ENCODE results near the gene LIN37.

Gene LIN37

DNA sequence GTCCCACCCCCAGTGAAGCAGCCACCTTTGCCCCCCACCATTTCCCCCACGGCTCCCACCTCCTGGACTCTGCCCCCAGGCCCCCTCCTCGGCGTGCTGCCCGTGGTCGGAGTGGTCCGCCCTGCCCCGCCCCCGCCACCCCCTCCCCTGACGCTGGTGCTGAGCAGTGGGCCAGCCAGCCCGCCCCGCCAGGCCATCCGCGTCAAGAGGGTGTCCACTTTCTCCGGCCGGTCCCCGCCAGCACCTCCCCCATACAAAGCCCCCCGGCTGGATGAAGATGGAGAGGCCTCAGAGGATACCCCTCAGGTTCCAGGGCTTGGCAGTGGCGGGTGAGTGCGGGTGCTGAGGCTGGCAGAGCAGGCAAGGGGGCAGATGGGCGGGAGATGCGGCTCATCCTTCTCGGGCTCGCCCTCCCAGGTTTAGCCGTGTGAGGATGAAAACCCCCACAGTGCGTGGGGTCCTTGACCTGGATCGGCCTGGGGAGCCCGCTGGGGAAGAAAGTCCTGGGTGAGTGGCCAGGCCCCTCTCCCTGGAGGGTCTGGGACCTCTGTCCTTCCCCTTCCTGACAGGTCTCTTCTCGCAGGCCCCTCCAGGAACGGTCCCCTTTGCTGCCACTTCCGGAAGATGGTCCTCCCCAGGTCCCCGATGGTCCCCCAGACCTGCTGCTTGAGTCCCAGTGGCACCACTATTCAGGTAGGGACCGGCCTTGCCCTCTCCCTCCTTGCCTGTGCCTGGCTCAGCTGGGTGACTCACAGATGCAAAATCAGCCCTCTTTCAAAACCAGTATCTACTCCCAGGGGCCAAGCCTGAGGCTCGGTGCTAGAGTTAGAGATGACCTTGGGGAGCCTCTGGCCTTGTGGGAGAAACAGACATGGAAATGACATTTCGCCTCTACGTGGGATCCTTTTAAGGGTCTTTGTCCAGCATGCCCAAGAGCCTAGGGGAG lies 14.9 kb upstream of the LIN37 start:
- intact Hi-C loops (cut with DNase I) = no loop called here
- no peak for DNase-seq

DNA sequence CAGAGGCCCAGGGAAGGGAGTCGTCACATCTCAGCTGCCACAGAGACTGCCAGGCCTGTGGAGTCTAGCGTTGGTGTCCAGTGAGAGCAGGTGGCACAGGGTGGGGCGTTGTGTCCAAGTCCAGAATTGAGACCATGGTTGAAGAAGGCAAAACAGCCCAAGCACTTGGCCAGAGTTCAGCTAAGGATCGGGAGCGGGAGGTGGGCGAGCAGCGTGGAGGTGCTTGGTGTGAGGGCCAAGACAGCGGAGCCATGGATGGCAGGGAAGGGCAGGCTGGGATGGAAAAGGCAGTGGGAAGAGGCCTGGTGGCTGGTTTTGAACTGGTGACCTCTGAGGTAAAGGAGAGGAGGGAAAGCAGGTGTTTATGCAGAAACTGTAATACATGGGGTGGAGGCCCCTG lies 14.1 kb upstream of the LIN37 start:
- intact Hi-C loops (cut with DNase I) = no loop called here
- no peak for DNase-seq

- intact Hi-C loops (cut with DNase I) = no loop called here
- no peak for DNase-seq
These were observed 13.5 kb upstream of the LIN37 start for GRCh38 chr19:35734889-35735288.

- intact Hi-C loops (cut with DNase I) = no loop called here
- peak in 1 of 10 donors; percentile 73 for DNase-seq
These were observed 11.2 kb upstream of the LIN37 start for GRCh38 chr19:35736913-35737886.

DNA sequence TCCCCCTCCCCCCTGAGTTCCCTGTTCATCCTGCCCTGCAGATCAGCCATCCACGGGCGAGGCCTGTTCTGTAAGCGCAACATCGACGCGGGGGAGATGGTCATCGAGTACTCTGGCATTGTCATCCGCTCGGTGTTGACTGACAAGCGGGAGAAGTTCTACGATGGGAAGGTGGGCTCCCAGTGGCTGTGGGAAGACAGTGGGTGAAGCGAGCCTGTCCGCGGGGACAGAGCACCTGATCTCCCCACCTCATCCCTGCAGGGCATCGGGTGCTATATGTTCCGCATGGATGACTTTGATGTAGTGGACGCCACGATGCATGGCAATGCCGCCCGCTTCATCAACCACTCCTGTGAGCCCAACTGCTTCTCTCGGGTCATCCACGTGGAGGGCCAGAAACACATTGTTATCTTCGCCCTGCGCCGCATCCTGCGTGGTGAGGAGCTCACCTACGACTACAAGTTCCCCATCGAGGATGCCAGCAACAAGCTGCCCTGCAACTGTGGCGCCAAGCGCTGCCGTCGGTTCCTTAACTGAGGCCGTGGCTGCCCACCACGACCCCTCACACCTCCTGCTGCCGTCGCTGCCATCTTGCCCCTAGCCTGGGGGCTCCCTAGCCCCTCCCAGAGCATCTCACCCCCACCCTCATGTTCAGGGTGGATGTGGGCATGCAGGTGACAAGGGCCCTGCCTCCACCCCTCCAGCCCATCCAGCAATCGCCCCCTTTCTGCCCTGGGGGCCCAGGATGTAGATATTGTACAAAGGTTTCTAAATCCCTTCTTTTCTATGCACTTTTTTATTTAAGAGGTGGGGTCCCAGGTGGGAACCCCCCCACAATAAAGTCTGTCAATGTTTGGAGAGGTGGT lies 10.1 kb upstream of the LIN37 start:
- peak in 1 of 10 donors; percentile 72 for DNase-seq
- intact Hi-C loops (cut with DNase I) = no loop called here

DNA sequence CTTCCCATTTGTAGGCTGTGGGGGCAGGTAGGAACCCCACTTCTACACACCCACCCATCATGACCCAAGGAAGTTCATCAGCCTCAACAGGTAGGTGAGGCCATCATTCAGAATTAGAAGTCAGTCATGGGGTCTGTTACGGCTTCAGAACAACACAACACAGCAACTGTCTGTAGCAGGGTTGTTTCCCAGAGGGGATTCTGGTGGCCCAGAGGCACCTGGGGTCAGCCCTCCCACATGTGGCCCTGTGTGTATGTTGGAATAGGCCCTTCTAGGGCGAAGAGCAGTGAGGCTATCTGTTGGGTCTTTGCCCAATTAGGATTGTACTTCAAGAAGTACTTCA lies 9.5 kb upstream of the LIN37 start:
- intact Hi-C loops (cut with DNase I) = no loop called here
- DNase-seq = no peak

DNA sequence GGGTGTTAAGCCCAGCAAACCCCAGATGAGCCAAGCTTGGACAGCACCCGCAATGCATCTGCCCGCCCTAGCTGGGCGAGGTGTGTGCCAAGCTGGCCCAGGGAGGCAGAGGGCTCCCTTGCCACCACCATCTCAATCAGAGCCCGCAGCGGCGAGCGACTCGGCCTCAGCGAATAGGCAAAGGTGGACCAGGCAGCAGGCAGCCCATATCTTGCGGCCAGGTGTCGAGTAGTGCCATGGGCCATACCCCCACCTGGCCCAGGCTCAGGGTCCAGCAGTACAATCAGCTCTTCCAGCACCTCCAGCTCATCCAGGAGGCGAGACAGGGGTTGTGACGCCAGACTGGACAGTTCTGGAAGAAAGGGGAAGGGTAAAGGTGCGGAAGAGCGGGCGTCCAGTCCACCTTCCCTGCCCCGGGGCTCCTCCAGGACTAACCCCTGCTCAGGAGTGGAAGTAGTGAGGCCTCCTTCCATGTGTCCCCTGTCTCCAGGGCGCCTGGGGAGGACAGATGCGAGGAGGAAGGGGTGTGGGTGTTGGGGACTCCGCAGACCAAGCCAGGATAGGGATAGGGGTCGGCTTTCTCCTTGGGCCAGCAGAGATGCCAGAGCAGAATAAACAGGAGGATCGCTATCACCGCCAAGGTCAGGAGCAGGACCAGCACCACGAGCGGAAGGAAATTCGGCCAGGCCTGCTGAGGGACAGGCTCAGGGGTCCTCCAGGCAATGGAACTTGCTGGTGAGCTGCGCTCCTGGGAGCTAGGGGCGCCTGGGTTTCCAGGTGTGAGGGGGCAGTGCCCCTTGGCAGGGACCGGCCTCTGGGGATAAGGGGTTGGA lies 8.9 kb upstream of the LIN37 start:
- intact Hi-C loops (cut with DNase I) = loop anchor here (1.0 kb wide), 1 partner anchor 192 kb away; no protein-coding TSS in a partner anchor
- DNase-seq = no peak

DNA sequence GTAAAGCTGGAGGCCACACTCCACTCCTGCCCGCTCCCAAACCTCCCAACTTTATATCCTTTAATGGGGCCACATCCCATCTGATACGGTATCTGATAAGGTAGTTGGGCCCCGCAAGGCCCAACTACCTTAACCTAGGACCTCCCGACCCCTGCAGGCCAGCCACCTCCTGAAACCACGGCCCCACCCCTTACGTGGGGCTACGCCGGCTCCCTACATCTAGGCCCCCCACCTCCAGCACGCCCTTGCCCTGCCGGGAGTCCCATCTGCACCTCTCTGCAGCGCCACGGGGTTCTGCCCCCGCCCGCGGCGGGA lies 8.3 kb upstream of the LIN37 start:
- no peak for DNase-seq
- intact Hi-C loops (cut with DNase I) = loop anchor here (1.0 kb wide), 1 partner anchor 191 kb away; no protein-coding TSS in a partner anchor

DNA sequence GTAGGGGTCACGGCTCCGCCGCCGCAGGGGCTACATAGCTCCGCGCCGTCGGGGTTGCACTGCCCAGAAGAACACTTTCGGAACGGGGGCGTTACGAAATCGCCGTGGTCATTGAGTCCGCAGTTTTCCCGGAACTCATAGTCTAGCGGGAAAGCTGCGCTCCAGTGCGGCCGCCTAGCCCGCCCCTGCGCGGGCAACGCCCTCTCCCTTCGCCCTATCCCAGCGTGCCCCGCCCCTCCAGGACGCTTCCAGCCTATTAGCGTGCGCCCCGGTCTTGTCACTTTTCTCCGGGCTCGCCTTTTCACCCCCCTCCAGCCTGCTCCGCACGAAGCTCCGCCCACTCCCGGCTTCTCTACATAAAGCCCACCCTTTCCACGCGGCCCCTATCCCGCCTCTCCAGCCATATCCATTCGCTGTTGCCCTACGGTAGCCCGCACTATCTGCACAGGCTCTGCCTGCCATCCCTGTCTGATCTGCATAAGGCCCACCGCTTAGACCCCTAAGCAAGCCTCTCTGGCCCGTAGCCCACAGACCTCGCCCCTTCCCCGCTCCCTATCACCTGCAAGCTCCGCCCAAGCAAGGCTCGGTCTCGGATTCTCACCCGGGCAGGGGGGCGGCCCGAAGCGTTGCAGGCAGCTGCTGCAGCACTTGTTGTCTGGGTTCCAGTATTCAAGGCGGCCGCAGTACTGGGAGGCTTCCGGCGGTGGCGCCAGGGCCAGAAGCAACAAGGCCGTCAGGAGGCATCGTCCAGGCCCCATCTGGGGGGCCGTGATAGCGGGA lies 7.8 kb upstream of the LIN37 start:
- DNase-seq = peak; percentile 97 to 100 (median 99)
- intact Hi-C loops (cut with DNase I) = loop anchor here (1.0 kb wide), 1 partner anchor 191 kb away; no protein-coding TSS in a partner anchor

DNA sequence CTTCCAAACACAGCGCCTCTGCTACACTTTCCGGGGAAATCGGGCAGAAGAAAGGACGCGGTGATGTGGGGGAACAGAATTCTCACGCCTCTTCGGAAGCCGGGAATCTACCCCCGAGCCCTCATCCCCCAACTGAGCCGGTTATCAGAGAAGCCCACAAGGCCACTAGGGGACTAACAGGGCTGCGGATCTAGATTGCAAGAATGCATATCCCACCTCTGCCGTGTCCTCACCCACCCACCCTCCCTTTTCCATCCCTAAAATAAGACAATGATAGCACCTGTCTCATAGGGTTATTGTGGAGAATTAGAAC lies 7.2 kb upstream of the LIN37 start:
- no peak for DNase-seq
- intact Hi-C loops (cut with DNase I) = no loop called here

- intact Hi-C loops (cut with DNase I) = no loop called here
- no peak for DNase-seq
These were observed 6.2 kb upstream of the LIN37 start, which contains the start of gene IGFLR1 for GRCh38 chr19:35742121-35742724. Gene IGFLR1, minus strand, starts transcription at chr19:35742452. Its CDS starts 1,272 bp downstream, at chr19:35741180.

- no peak for DNase-seq
- intact Hi-C loops (cut with DNase I) = no loop called here
These were observed 4.5 kb upstream of the LIN37 start for GRCh38 chr19:35743640-35744429.

- intact Hi-C loops (cut with DNase I) = no loop called here
- peak; percentile 93 to 99 (median 96) for DNase-seq
These were observed 3.7 kb upstream of the LIN37 start for GRCh38 chr19:35744430-35745327.

- peak; percentile 91 to 100 (median 97) for DNase-seq
- intact Hi-C loops (cut with DNase I) = no loop called here
These were observed 2.9 kb upstream of the LIN37 start, which contains the start of the genes PSENEN and U2AF1L4 for GRCh38 chr19:35745328-35746086. Gene PSENEN, plus strand, starts transcription at chr19:35745651. Its CDS starts 280 bp downstream, at chr19:35745931. Gene U2AF1L4, minus strand, starts transcription at chr19:35745418. Its CDS starts 27 bp downstream, at chr19:35745391.

DNA sequence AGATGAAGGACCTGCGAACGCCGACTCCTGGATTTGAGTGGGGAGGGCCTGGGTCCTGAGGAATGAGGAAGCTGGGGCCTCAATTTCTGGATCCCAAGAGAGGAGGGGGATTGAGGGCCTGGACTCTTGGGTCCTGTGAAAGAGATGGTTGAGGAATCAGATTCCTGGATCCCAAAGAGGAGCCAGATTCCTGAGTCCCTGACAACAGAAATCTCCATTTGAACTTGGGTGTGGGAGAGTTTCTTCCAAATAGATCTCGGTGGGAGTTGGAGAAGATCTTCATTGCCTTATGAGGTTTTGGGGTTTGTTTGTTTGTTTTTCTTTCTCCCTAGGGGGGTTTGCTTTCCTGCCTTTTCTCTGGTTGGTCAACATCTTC lies 2.3 kb upstream of the LIN37 start:
- intact Hi-C loops (cut with DNase I) = no loop called here
- peak in 1 of 10 donors; percentile 61 for DNase-seq
